DMS 273 (cell line): ENCODE results near the gene MIA2.

Experiments used
- DNase-seq: peaks from one replicate; lab custom pipeline; 2025; ENCODE audit not compliant: unreplicated experiment; lab: John Stamatoyannopoulos, UW

Gene MIA2

GRCh38 chr14:39383026-39383660 is 149.4 kb downstream of the MIA2 start:
- DNase-seq: no peak

- DNase-seq: no peak
Measured at GRCh38 chr14:39383741-39384140, 150.0 kb downstream of the MIA2 start.

- DNase-seq: no peak
Measured at GRCh38 chr14:39384177-39384576, 150.5 kb downstream of the MIA2 start.

GRCh38 chr14:39393289-39393688 is 159.6 kb downstream of the MIA2 start:
- DNase-seq: no peak

GRCh38 chr14:39395555-39396254 is 162.0 kb downstream of the MIA2 start:
- no peak for DNase-seq

- no peak for DNase-seq
Measured at GRCh38 chr14:39396448-39396847, 162.7 kb downstream of the MIA2 start.

GRCh38 chr14:39398382-39398781 is 164.7 kb downstream of the MIA2 start:
- DNase-seq: peak; percentile 18

- DNase-seq: no peak
Measured at GRCh38 chr14:39406560-39406959, 172.8 kb downstream of the MIA2 start.

- no peak for DNase-seq
Measured at GRCh38 chr14:39416072-39416471, 182.4 kb downstream of the MIA2 start.

GRCh38 chr14:39417014-39417413 is 183.3 kb downstream of the MIA2 start:
- peak; percentile 76 for DNase-seq

- peak; percentile 35 for DNase-seq
Measured at GRCh38 chr14:39419272-39419671, 185.6 kb downstream of the MIA2 start.

- no peak for DNase-seq
Measured at GRCh38 chr14:39422243-39422642, 188.5 kb downstream of the MIA2 start.

GRCh38 chr14:39423793-39424192 is 190.1 kb downstream of the MIA2 start:
- DNase-seq: no peak

- DNase-seq: no peak
Measured at GRCh38 chr14:39425947-39426346, 192.2 kb downstream of the MIA2 start.

GRCh38 chr14:39426605-39427004 is 192.9 kb downstream of the MIA2 start:
- peak; percentile 49 for DNase-seq

GRCh38 chr14:39428118-39428517 is 194.4 kb downstream of the MIA2 start:
- no peak for DNase-seq

- DNase-seq: no peak
Measured at GRCh38 chr14:39430762-39431415, 197.2 kb downstream of the MIA2 start.

- peak; percentile 69 for DNase-seq
Measured at GRCh38 chr14:39431416-39432178, 197.9 kb downstream of the MIA2 start.

- DNase-seq: peak; percentile 96
Measured at GRCh38 chr14:39432179-39432618, 198.5 kb downstream of the MIA2 start, which contains the start of gene FBXO33. Gene FBXO33, minus strand, starts transcription at chr14:39432433. Its CDS starts 271 bp downstream, at chr14:39432162.

- DNase-seq: peak; percentile 95
Measured at GRCh38 chr14:39432619-39433451, 199.1 kb downstream of the MIA2 start.
